Keratinocyte (primary cell): ENCODE data around the gene TNIK. TPM values are rescaled to one million over a fixed set of nuclear protein-coding genes. Genes with fewer than 3 reads are reported as not detected.

ENCODE experiments used
- DNase-seq: peaks from one replicate; pipeline ENCODE4 v3.0.0-alpha.2; 2011; ENCODE audit warnings: low read depth, missing footprints, low spot score
- FAIRE-seq: peaks from 2 replicates; lab custom pipeline; 2011; peaks lifted over from hg19 to GRCh38; lab: Jason Lieb, UNC
- H2AFZ ChIP-seq: 2 replicates; pipeline ENCODE4 v1.6.0; 2012; ENCODE audit warnings: low read length, control low read depth, inconsistent platforms; ENCODE audit not compliant: control insufficient read depth
- H3K27ac ChIP-seq: 2 replicates; pipeline ENCODE4 v1.5.1; 2011; ENCODE audit warnings: low read length; ENCODE audit not compliant: control insufficient read depth, insufficient read depth
- H3K27me3 ChIP-seq: 3 replicates; pipeline ENCODE4 v1.6.0; 2011; ENCODE audit warnings: low read length; ENCODE audit not compliant: control insufficient read depth, insufficient read depth; ENCODE audit errors: extremely low read depth
- H3K36me3 ChIP-seq, 2 experiments: 2 replicates in 1 of 2; 3 replicates in 1 of 2; pipeline ENCODE4 v1.5.1; 2011; ENCODE audit warnings: low read length in 2 of 2, mild to moderate bottlenecking in 1 of 2; ENCODE audit not compliant: control insufficient read depth in 2 of 2, insufficient read depth in 2 of 2; ENCODE audit errors: extremely low read depth in 1 of 2
- H3K4me1 ChIP-seq: 3 replicates; pipeline ENCODE4 v1.5.1; 2011; ENCODE audit warnings: low read length; ENCODE audit not compliant: control insufficient read depth, insufficient read depth; ENCODE audit errors: extremely low read depth
- H3K4me2 ChIP-seq: 3 replicates; pipeline ENCODE4 v1.6.0; 2011; ENCODE audit warnings: low read depth, low read length; ENCODE audit not compliant: control insufficient read depth, insufficient read depth; ENCODE audit errors: extremely low read depth
- H3K4me3 ChIP-seq, 3 experiments: fragments of 200-600 bp in 1 of 3; sonication (generic) in 1 of 3; 2 replicates in 2 of 3; 3 replicates in 1 of 3; pipeline ENCODE4 v1.5.1; 2011 to 2016; ENCODE audit warnings: low read length in 3 of 3, mild to moderate bottlenecking in 3 of 3, control low read depth in 2 of 3, inconsistent platforms in 1 of 3, low read depth in 1 of 3, mixed read lengths in 1 of 3, mixed run types in 1 of 3, moderate library complexity in 1 of 3; ENCODE audit not compliant: control insufficient read depth in 2 of 3, insufficient read depth in 2 of 3; ENCODE audit errors: extremely low read depth in 1 of 3
- H3K79me2 ChIP-seq: 2 replicates; pipeline ENCODE4 v1.6.0; 2012; ENCODE audit warnings: low read length; ENCODE audit not compliant: control insufficient read depth, insufficient read depth
- H3K9ac ChIP-seq: 3 replicates; pipeline ENCODE4 v1.6.0; 2011; ENCODE audit warnings: low read length; ENCODE audit not compliant: control insufficient read depth, insufficient read depth; ENCODE audit errors: extremely low read depth
- H3K9me1 ChIP-seq: 3 replicates; pipeline ENCODE4 v1.6.0; 2011; ENCODE audit warnings: low read length; ENCODE audit not compliant: control insufficient read depth, insufficient read depth; ENCODE audit errors: extremely low read depth
- H3K9me3 ChIP-seq: 2 replicates; pipeline ENCODE4 v1.5.1; 2012; ENCODE audit warnings: low read depth, low read length; ENCODE audit not compliant: control insufficient read depth
- H4K20me1 ChIP-seq: 3 replicates; pipeline ENCODE4 v1.6.0; 2011; ENCODE audit warnings: low read length; ENCODE audit not compliant: control insufficient read depth, insufficient read depth; ENCODE audit errors: extremely low read depth
- CTCF ChIP-seq, 3 experiments: IDR thresholded peaks in 1 of 3; conservative IDR thresholded peaks in 1 of 3; optimal IDR thresholded peaks in 1 of 3; 2 replicates in 2 of 3; 3 replicates in 1 of 3; pipeline versions ENCODE3 to v1.5.1; 2011; ENCODE audit warnings: low read length in 3 of 3, mild to moderate bottlenecking in 3 of 3, moderate library complexity in 2 of 3, control low read depth in 1 of 3, inconsistent platforms in 1 of 3; ENCODE audit not compliant: insufficient read depth in 2 of 3; ENCODE audit errors: extremely low read depth in 1 of 3
- EZH2 ChIP-seq: IDR thresholded peaks from one replicate; pipeline ENCODE4 v1.6.1; 2012; ENCODE audit warnings: inconsistent platforms, mild to moderate bottlenecking, low read length, moderate library complexity
- dilution Hi-C: fragments of 300-500 bp; cut with MboI; formaldehyde crosslinking; loops from one replicate; pipeline ENCODE4 v1.7.0; 2020; ENCODE audit warnings: low sequenced_read_pairs; ENCODE audit not compliant: extremely low pct_ligation_motif_present
- polyA plus RNA-seq, 5 experiments: library from polyadenylated mRNA; depleted of rRNA in 3 of 5; stranded (reverse) in 3 of 5; stranded (forward) in 1 of 5; unstranded in 1 of 5; fragments of >200 nt; gene quantifications; 1 replicate in 1 of 5; 2 replicates in 3 of 5; 3 replicates in 1 of 5; pipeline versions ENCODE4 v1.2.1 to v1.2.3, GENCODE V29; 2011 to 2012; ENCODE audit warnings: missing spikeins in 2 of 5, low read depth in 1 of 5, low replicate concordance in 1 of 5

Gene TNIK
- polyA plus RNA-seq, 1 donor (not counting 4 experiments of a cell fraction or from before 2014, with no cell fraction given), result 4.4 TPM

GRCh38 chr3:171380711-171381425 lies 79.3 kb downstream of the TNIK start:
- dilution Hi-C loops, result no loop called here
- Histone ChIP-seq H3K27me3 (no peaks in the 10 kb centered on the region), H3K9me3 (no peaks in the 10 kb centered on the region), H3K27ac (no peak overlapping the region), H3K4me1 (peaks cover 7% of the 10 kb centered on the region), H3K79me2 (no peaks in the 10 kb centered on the region), H4K20me1 (no peaks in the 10 kb centered on the region), H3K9me1 (no peaks in the 10 kb centered on the region), H2AFZ (no peak overlapping the region), H3K4me3 (no peak overlapping the region), H3K36me3 (no peaks in the 10 kb centered on the region), H3K9ac (no peak overlapping the region), H3K4me2 (no peak overlapping the region)
- TF ChIP-seq EZH2 (no peak), CTCF (optimal IDR thresholded peaks at IDR 0.05 in 1 of 3, IDR thresholded peaks at IDR 0.05 in 1 of 3, conservative IDR thresholded peaks at IDR 0.05 in 1 of 3; ENCODE audit: extremely low read depth in 1 of 3, insufficient read depth in 2 of 3, low read length in 3 of 3) (no peak)
- FAIRE-seq (no peak), DNase-seq (no peak)

- dilution Hi-C loops, result no loop called here
- no peak overlapping the region for H3K9ac ChIP-seq
- H3K36me3 ChIP-seq, result no peaks in the 10 kb centered on the region
- no peaks in the 10 kb centered on the region for H3K9me3 ChIP-seq
- no peaks in the 10 kb centered on the region for H4K20me1 ChIP-seq
- no peaks in the 10 kb centered on the region for H3K9me1 ChIP-seq
- no peak overlapping the region for H2AFZ ChIP-seq
- H3K79me2 ChIP-seq, result no peaks in the 10 kb centered on the region
- DNase-seq (no peak), FAIRE-seq (no peak)
- no peak overlapping the region for H3K4me3 ChIP-seq
- no peak for TF ChIP-seq EZH2
- TF ChIP-seq CTCF (optimal IDR thresholded peaks at IDR 0.05 in 1 of 3, IDR thresholded peaks at IDR 0.05 in 1 of 3, conservative IDR thresholded peaks at IDR 0.05 in 1 of 3; ENCODE audit: extremely low read depth in 1 of 3, insufficient read depth in 2 of 3, low read length in 3 of 3), result no peak
- H3K4me2 ChIP-seq, result no peak overlapping the region
- no peak overlapping the region for H3K27ac ChIP-seq
- H3K4me1 ChIP-seq, result peaks cover 15% of the 10 kb centered on the region
- H3K27me3 ChIP-seq, result no peaks in the 10 kb centered on the region
Observed at GRCh38 chr3:171379961-171380483, 80.2 kb downstream of the TNIK start.
